Measurements from ENCODE around the gene ITGA8.
"Not testable (repeated sequence)": the region's sequence is repeated elsewhere in the genome, so short reads cannot be mapped to it uniquely, and the experiment has no call there.

ITGA8 gene

DNA sequence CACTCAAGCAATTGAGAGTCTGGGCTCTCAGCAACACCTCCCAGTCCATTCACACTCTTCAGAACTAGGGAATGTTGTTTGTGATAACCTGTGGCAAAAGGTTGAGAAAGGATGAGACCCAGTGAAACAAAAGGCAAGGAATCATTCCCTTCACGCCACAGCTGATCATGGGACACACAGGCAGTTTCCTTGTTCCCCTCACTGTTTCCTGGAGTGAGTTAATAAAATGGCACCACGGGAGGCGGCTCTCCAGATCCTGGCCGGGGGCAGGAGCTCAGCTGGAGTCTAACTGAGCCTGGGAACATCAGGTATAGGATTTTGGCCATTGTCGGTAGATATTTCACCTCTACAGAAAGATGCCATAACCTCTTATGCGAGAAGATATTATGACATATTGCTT lies 241.3 kb downstream of the ITGA8 start:
- H3K4me3 ChIP-seq (ENCODE audit: control insufficient read depth, low read depth, low read length): no peak overlapping the region
- no peak for DNase-seq (ENCODE audit: low read depth)
- TF ChIP-seq, protein P1, sequence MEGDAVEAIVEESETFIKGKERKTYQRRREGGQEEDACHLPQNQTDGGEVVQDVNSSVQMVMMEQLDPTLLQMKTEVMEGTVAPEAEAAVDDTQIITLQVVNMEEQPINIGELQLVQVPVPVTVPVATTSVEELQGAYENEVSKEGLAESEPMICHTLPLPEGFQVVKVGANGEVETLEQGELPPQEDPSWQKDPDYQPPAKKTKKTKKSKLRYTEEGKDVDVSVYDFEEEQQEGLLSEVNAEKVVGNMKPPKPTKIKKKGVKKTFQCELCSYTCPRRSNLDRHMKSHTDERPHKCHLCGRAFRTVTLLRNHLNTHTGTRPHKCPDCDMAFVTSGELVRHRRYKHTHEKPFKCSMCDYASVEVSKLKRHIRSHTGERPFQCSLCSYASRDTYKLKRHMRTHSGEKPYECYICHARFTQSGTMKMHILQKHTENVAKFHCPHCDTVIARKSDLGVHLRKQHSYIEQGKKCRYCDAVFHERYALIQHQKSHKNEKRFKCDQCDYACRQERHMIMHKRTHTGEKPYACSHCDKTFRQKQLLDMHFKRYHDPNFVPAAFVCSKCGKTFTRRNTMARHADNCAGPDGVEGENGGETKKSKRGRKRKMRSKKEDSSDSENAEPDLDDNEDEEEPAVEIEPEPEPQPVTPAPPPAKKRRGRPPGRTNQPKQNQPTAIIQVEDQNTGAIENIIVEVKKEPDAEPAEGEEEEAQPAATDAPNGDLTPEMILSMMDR (IDR thresholded peaks at IDR 0.05; ENCODE audit: control insufficient read depth, insufficient read depth, low read depth, low read length, missing control alignments): no peak

DNA sequence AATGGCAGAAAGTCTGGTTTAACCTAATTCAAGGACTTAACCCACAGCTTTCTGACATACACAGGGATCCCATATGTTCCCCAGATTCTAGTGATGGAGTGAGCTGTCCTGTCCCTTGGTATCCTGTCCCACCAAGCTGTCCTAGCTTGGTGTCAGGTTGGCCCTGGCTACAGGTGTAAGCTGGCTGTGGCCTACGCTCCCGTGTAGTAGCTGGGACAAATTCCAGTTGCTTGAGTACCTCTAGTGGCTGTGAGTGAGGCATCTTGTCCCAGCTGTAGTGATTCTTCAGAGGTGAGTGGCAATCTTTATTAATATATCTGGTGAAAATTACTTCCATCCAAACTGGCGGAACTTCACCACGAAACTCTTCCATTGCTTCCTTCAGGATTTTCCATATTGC lies 243.4 kb downstream of the ITGA8 start:
- DNase-seq (ENCODE audit: low read depth): no peak
- TF ChIP-seq, protein P1 (IDR thresholded peaks at IDR 0.05; ENCODE audit: control insufficient read depth, insufficient read depth, low read depth, low read length, missing control alignments): no peak
- H3K4me3 ChIP-seq (ENCODE audit: control insufficient read depth, low read depth, low read length): no peak overlapping the region

GRCh38 chr10:15475439-15475838 lies 244.3 kb downstream of the ITGA8 start:
- DNase-seq (ENCODE audit: low read depth); H3K4me3 ChIP-seq (ENCODE audit: control insufficient read depth, low read depth, low read length): not testable (repeated sequence)

GRCh38 chr10:15474671-15475070 lies 245.1 kb downstream of the ITGA8 start:
- H3K4me3 ChIP-seq (ENCODE audit: control insufficient read depth, low read depth, low read length): no peak overlapping the region
- no peak for DNase-seq (ENCODE audit: low read depth)
- TF ChIP-seq, protein P1 (IDR thresholded peaks at IDR 0.05; ENCODE audit: control insufficient read depth, insufficient read depth, low read depth, low read length, missing control alignments): no peak

- no peak overlapping the region for H3K4me3 ChIP-seq (ENCODE audit: control insufficient read depth, low read depth, low read length)
- DNase-seq (ENCODE audit: low read depth): no peak
- TF ChIP-seq, protein P1 (IDR thresholded peaks at IDR 0.05; ENCODE audit: control insufficient read depth, insufficient read depth, low read depth, low read length, missing control alignments): no peak
These were observed 246.3 kb downstream of the ITGA8 start for GRCh38 chr10:15473396-15473767.

DNA sequence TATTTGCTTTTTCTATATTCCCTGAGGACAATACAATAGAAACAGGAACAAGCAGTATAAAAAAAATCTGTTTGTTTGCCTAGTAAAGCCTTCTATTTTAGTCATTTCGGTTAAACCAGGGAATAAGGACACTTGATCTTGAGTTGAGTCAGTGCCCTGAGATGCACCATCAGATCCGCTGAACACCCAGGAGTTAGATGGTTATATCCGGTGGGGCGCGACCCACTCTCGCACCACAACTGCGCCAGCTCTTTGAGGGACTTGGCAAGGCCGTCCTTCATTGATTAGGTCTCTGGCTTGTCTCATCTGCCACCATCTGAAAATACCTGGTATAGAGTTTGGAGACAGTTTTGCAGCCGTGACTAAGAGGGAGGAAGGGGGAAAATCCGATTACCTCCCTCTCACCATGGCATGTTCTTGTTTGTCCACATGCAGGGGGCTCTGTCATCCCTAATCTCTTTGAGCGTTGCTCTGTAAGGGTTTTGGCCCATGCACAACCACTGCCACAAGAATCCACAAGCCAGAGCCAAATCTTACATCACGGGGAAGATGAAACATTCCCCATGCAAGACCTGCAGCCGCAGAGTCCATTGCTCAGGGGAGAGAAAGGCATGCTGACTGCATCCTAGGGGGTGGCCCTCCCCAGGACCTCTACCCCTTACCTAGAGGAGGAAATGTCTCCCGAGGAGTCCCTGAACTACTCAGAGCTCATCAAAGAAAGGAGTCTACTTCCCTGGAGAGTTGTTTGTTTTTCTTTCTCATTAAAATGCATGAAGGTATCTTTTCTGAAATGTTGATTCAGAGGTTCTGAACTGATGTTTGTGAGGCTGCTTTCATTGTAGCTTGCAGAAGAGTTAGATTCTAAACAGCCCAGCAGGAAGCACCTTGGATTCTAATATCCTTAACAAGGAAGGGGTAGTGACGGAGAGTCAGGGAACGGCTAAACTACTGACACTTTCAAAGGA lies 247.0 kb downstream of the ITGA8 start:
- H3K4me3 ChIP-seq (ENCODE audit: control insufficient read depth, low read depth, low read length): no peak overlapping the region
- TF ChIP-seq, protein P1 (IDR thresholded peaks at IDR 0.05; ENCODE audit: control insufficient read depth, insufficient read depth, low read depth, low read length, missing control alignments): no peak
- peak; percentile 46 for DNase-seq (ENCODE audit: low read depth)

- DNase-seq (ENCODE audit: low read depth): no peak
- H3K4me3 ChIP-seq (ENCODE audit: control insufficient read depth, low read depth, low read length): no peak overlapping the region
- TF ChIP-seq, protein P1 (IDR thresholded peaks at IDR 0.05; ENCODE audit: control insufficient read depth, insufficient read depth, low read depth, low read length, missing control alignments): no peak
These were observed 247.7 kb downstream of the ITGA8 start for GRCh38 chr10:15472008-15472407.
